Measurements from ENCODE around the gene ATP7A. TPM values are rescaled to one million over a fixed set of nuclear protein-coding genes. Genes with fewer than 3 reads are reported as not detected.

Gene ATP7A
- polyA plus RNA-seq, 1 donor from 2014 or later = 6.2 TPM

GRCh38 chrX:77977518-77977917 is 67.0 kb downstream of the ATP7A start:
- Histone ChIP-seq H3K9me2 (ENCODE audit: insufficient read depth, low read length) (no peaks in the 10 kb centered on the region), H3K9ac (ENCODE audit: low read length) (no peak overlapping the region), H3K4me2 (ENCODE audit: low read length) (no peak overlapping the region), H3K4me3 (ENCODE audit: low read length) (no peak overlapping the region), H2AFZ (ENCODE audit: low read depth, low read length) (no peak overlapping the region), H3K27me3 (ENCODE audit: insufficient read depth, low read depth, low read length) (no peaks in the 10 kb centered on the region), H3F3A (ENCODE audit: insufficient read depth, low read length, poor library complexity, severe bottlenecking) (no peaks in the 10 kb centered on the region), H4K20me1 (ENCODE audit: insufficient read depth) (no peaks in the 10 kb centered on the region), H3K9me3 (ENCODE audit: low read length) (no peaks in the 10 kb centered on the region), H3K79me2 (replicated peaks; ENCODE audit: insufficient read depth, low read length) (no peaks in the 10 kb centered on the region), H3K36me3 (ENCODE audit: insufficient read depth, low read length) (no peaks in the 10 kb centered on the region), H3K27ac (ENCODE audit: low read length) (no peak overlapping the region)
- TF ChIP-seq SMC3 (conservative IDR thresholded peaks at IDR 0.05; ENCODE audit: poor library complexity) (no peak), MXI1 (conservative IDR thresholded peaks at IDR 0.05; ENCODE audit: poor library complexity, severe bottlenecking) (no peak), CTCF (IDR thresholded peaks at IDR 0.05; ENCODE audit: poor library complexity, severe bottlenecking) (no peak), RAD21 (conservative IDR thresholded peaks at IDR 0.05) (no peak), EP300 (conservative IDR thresholded peaks at IDR 0.05; ENCODE audit: poor library complexity, severe bottlenecking) (no peak), POLR2AphosphoS5 (IDR thresholded peaks at IDR 0.05) (no peak), EZH2 (IDR thresholded peaks at IDR 0.05; ENCODE audit: borderline replicate concordance, insufficient read depth, low read length, poor library complexity, severe bottlenecking) (no peak), TAF1 (IDR thresholded peaks at IDR 0.05; ENCODE audit: low read depth) (no peak), REST (IDR thresholded peaks at IDR 0.05; ENCODE audit: borderline replicate concordance) (no peak)

GRCh38 chrX:77979870-77980269 is 69.4 kb downstream of the ATP7A start:
- Histone ChIP-seq H3K9me3 (ENCODE audit: low read length) (no peaks in the 10 kb centered on the region), H3K4me3 (ENCODE audit: low read length) (no peak overlapping the region), H3K27ac (ENCODE audit: low read length) (no peak overlapping the region), H3K36me3 (ENCODE audit: insufficient read depth, low read length) (no peaks in the 10 kb centered on the region), H3K9me2 (ENCODE audit: insufficient read depth, low read length) (no peaks in the 10 kb centered on the region), H2AFZ (ENCODE audit: low read depth, low read length) (no peak overlapping the region), H3K27me3 (ENCODE audit: insufficient read depth, low read depth, low read length) (no peaks in the 10 kb centered on the region), H3K79me2 (replicated peaks; ENCODE audit: insufficient read depth, low read length) (no peaks in the 10 kb centered on the region), H3F3A (ENCODE audit: insufficient read depth, low read length, poor library complexity, severe bottlenecking) (no peaks in the 10 kb centered on the region), H3K4me2 (ENCODE audit: low read length) (no peak overlapping the region), H4K20me1 (ENCODE audit: insufficient read depth) (no peaks in the 10 kb centered on the region), H3K9ac (ENCODE audit: low read length) (no peak overlapping the region)
- no peak for TF ChIP-seq EZH2 (IDR thresholded peaks at IDR 0.05; ENCODE audit: borderline replicate concordance, insufficient read depth, low read length, poor library complexity, severe bottlenecking)
- no peak for TF ChIP-seq EP300 (conservative IDR thresholded peaks at IDR 0.05; ENCODE audit: poor library complexity, severe bottlenecking)
- no peak for TF ChIP-seq CTCF (IDR thresholded peaks at IDR 0.05; ENCODE audit: poor library complexity, severe bottlenecking)
- TF ChIP-seq SMC3 (conservative IDR thresholded peaks at IDR 0.05; ENCODE audit: poor library complexity) = no peak

Data from neural cell (in vitro differentiated cells).